SU-DHL-6 (cell line): ENCODE measurements around the gene CD80.

Experiments
- EZH2phosphoT487 ChIP-seq: fragments of 200-600 bp; sonication (generic), shearing (Covaris generic); conservative IDR thresholded peaks from 2 replicates; pipeline ENCODE4 v1.6.1; 2018; ENCODE audit warnings: mild to moderate bottlenecking, antibody characterized with exemption, low read length, moderate library complexity, mixed read lengths
- TF ChIP-seq, protein P1 (sequence below): fragments of 200-600 bp; sonication (generic); IDR thresholded peaks from one replicate; pipeline ENCODE4 v1.5.1; 2017; ENCODE audit warnings: antibody characterized with exemption, mild to moderate bottlenecking, low read length, moderate library complexity; ENCODE audit not compliant: insufficient read depth, poor library complexity, severe bottlenecking

GRCh38 chr3:119530456-119530855 is 29.0 kb downstream of the CD80 start:
- TF ChIP-seq, protein P1, sequence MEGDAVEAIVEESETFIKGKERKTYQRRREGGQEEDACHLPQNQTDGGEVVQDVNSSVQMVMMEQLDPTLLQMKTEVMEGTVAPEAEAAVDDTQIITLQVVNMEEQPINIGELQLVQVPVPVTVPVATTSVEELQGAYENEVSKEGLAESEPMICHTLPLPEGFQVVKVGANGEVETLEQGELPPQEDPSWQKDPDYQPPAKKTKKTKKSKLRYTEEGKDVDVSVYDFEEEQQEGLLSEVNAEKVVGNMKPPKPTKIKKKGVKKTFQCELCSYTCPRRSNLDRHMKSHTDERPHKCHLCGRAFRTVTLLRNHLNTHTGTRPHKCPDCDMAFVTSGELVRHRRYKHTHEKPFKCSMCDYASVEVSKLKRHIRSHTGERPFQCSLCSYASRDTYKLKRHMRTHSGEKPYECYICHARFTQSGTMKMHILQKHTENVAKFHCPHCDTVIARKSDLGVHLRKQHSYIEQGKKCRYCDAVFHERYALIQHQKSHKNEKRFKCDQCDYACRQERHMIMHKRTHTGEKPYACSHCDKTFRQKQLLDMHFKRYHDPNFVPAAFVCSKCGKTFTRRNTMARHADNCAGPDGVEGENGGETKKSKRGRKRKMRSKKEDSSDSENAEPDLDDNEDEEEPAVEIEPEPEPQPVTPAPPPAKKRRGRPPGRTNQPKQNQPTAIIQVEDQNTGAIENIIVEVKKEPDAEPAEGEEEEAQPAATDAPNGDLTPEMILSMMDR, result no peak
- no peak for TF ChIP-seq EZH2phosphoT487
